ENCODE results near the gene ARHGAP29.

- no peak for TF ChIP-seq CTCF (IDR thresholded peaks at IDR 0.05; ENCODE audit: control extremely low read depth in 1 of 3, insufficient read depth in 1 of 3, low read depth in 1 of 3, low read length in 3 of 3)
- no peak for TF ChIP-seq USF2 (IDR thresholded peaks at IDR 0.05; ENCODE audit: low read length)
- no peak for TF ChIP-seq EZH2 (IDR thresholded peaks at IDR 0.05; ENCODE audit: low read depth, low read length, severe bottlenecking)
- TF ChIP-seq GABPA (IDR thresholded peaks at IDR 0.05; ENCODE audit: borderline replicate concordance, insufficient read depth, low read length), result no peak
- TF ChIP-seq TAF7 (optimal IDR thresholded peaks at IDR 0.05; ENCODE audit: borderline replicate concordance, low read depth, low read length), result no peak
- TF ChIP-seq POLR2AphosphoS5 (IDR thresholded peaks at IDR 0.05; ENCODE audit: low read depth, low read length), result no peak
- no peak for TF ChIP-seq POLR2A (IDR thresholded peaks at IDR 0.05; ENCODE audit: control extremely low read depth in 1 of 2, low read depth in 2 of 2, low read length in 2 of 2)
- TF ChIP-seq CREB1 (IDR thresholded peaks at IDR 0.05), result no peak
- TF ChIP-seq CHD2 (IDR thresholded peaks at IDR 0.05; ENCODE audit: low read length), result no peak
- no peak for TF ChIP-seq JUN (IDR thresholded peaks at IDR 0.05; ENCODE audit: low read depth, low read length)
- TF ChIP-seq JUND (IDR thresholded peaks at IDR 0.05; ENCODE audit: low read length), result no peak
- no peak for TF ChIP-seq ZNF274 (IDR thresholded peaks at IDR 0.05; ENCODE audit: borderline replicate concordance, extremely low read depth, low read length)
- TF ChIP-seq RNF2 (IDR thresholded peaks at IDR 0.05; ENCODE audit: borderline replicate concordance, low read depth, low read length, missing control alignments, poor library complexity, severe bottlenecking), result no peak
- TF ChIP-seq BCL11A (IDR thresholded peaks at IDR 0.05; ENCODE audit: low read depth in 2 of 2, low read length in 2 of 2), result no peak
Observed at GRCh38 chr1:94250341-94250740, 13.0 kb upstream of the ARHGAP29 start.
